Stomach (tissue), 9 donors: ENCODE data around the gene CD3E. TPM values are rescaled to one million over a fixed set of nuclear protein-coding genes. Genes with fewer than 3 reads are reported as not detected.

ENCODE experiments used
- DNase-seq, 2 donors: peaks; one replicate each; pipeline versions ENCODE4 v3.0.0 to v3.0.0-alpha.2; 2013 to 2019
- H3K27ac ChIP-seq, 5 donors: fragments of 200-600 bp in 4 of 5; sonication (generic) in 4 of 5; one replicate each; pipeline ENCODE4 v1.5.1; 2013 to 2019; ENCODE audit warnings: mild to moderate bottlenecking in 1 of 5, moderate library complexity in 1 of 5
- H3K27me3 ChIP-seq, 3 donors: fragments of 200-600 bp; sonication (generic); one replicate each; pipeline ENCODE4 v1.5.1; 2017 to 2019; ENCODE audit warnings: mixed run types in 1 of 3
- H3K36me3 ChIP-seq, 4 donors: fragments of 200-600 bp; sonication (generic); 1 replicate in 3 of 4; 2 replicates in 1 of 4; pipeline ENCODE4 v1.5.1; 2016 to 2019
- H3K4me1 ChIP-seq, 4 donors: fragments of 200-600 bp; sonication (generic); one replicate each; pipeline ENCODE4 v1.5.1; 2016 to 2019
- H3K4me3 ChIP-seq, 4 donors: fragments of 200-600 bp; sonication (generic) in 3 of 4; one replicate each; pipeline ENCODE4 v1.5.1; 2016 to 2019; ENCODE audit warnings: mild to moderate bottlenecking in 1 of 4
- H3K9me3 ChIP-seq, 4 donors: fragments of 200-600 bp; sonication (generic); one replicate each; pipeline ENCODE4 v1.5.1; 2016 to 2019
- EP300 ChIP-seq: sonication (generic); formaldehyde crosslinking; IDR thresholded peaks from one replicate; pipeline ENCODE4 v1.6.1; 2017; ENCODE audit warnings: antibody characterized with exemption
- POLR2A ChIP-seq, 4 donors: fragments of 450-650 bp; IDR thresholded peaks; one replicate each; pipeline ENCODE4 v1.6.1; 2016; ENCODE audit warnings: antibody characterized with exemption in 4 of 4, control low read depth in 2 of 4, mild to moderate bottlenecking in 1 of 4, moderate library complexity in 1 of 4
- POLR2AphosphoS5 ChIP-seq, 3 donors: sonication (generic); formaldehyde crosslinking; IDR thresholded peaks; one replicate each; pipeline ENCODE4 v1.6.1; 2016; ENCODE audit warnings: antibody characterized with exemption in 3 of 3
- WGBS, 5 donors: extraction: QIAGEN DNeasy Blood & Tissue Kit in 3 of 5; methylation state at CpG; one replicate each; pipeline versions ENCODE4 v1.1.5 to v1.1.7; 2013 to 2018; 5-methylcytosine and 5-hydroxymethylcytosine counted together
- intact Hi-C: fragments of 100-400 bp; cut with DNase I; formaldehyde crosslinking; loops from one replicate; pipeline ENCODE4 v1.15.1; 2023; ENCODE audit warnings: low total_unique reads
- polyA plus RNA-seq, 3 donors: library from polyadenylated mRNA; stranded (reverse); fragments of 200-250 nt; gene quantifications; one replicate each; pipeline ENCODE4 v1.2.3, GENCODE V29; 2013
- total RNA-seq, 5 donors: library from RNA; depleted of rRNA; stranded (reverse); fragments of >200 nt; gene quantifications; one replicate each; pipeline versions ENCODE4 v1.1.0 to v1.2.3, GENCODE V29; 2014 to 2016
- TF ChIP-seq, protein P1 (sequence below), 7 experiments: fragments of 450-650 bp in 4 of 7; fragments of 200-600 bp in 3 of 7; sonication (generic) in 3 of 7; IDR thresholded peaks; one replicate each; pipeline ENCODE4 v1.5.1; 2016 to 2019; ENCODE audit warnings: antibody characterized with exemption in 7 of 7, control low read depth in 2 of 7, mild to moderate bottlenecking in 1 of 7
- donor health status: healthy with polysubstance abuse.
- donor health status: Bipolar disorder and iron deficiency.
- donor health status: healthy.

The CD3E gene
- total and polyA plus RNA-seq, 8 donors: 2.3 to 15.8 (median 5.6) TPM; not detected in 2

DNA sequence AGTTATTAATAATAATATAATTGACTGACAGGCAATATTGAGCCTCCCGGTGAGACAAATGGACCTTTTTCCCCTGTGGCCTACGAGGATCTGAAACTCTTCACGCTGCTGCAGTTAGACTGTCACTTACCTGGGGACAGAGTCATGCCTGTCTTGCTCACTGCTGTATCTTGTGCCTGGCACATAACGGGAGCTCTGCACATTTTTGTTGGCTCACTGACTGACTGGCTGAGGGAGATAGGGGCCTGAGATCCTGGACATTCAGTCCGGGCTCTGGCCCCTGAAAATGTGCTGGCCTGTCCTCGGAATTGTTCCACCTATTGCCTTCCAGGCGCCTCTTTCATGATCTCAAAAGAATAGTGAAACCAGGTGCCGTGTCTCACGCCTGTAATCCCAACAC is 38.7 kb downstream of the CD3E start:
- TF ChIP-seq POLR2AphosphoS5 (IDR thresholded peaks at IDR 0.05): no peak
- no peak for TF ChIP-seq POLR2A (IDR thresholded peaks at IDR 0.05)
- TF ChIP-seq EP300: no peak
- TF ChIP-seq, protein P1, sequence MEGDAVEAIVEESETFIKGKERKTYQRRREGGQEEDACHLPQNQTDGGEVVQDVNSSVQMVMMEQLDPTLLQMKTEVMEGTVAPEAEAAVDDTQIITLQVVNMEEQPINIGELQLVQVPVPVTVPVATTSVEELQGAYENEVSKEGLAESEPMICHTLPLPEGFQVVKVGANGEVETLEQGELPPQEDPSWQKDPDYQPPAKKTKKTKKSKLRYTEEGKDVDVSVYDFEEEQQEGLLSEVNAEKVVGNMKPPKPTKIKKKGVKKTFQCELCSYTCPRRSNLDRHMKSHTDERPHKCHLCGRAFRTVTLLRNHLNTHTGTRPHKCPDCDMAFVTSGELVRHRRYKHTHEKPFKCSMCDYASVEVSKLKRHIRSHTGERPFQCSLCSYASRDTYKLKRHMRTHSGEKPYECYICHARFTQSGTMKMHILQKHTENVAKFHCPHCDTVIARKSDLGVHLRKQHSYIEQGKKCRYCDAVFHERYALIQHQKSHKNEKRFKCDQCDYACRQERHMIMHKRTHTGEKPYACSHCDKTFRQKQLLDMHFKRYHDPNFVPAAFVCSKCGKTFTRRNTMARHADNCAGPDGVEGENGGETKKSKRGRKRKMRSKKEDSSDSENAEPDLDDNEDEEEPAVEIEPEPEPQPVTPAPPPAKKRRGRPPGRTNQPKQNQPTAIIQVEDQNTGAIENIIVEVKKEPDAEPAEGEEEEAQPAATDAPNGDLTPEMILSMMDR (IDR thresholded peaks at IDR 0.05): no peak
- Histone ChIP-seq H3K36me3 (no peaks in the 10 kb centered on the region), H3K27ac (peak overlapping the region in 3 of 5 donors; percentile 13 to 42 (median 40)), H3K4me1 (no peaks in the 10 kb centered on the region), H3K9me3 (no peaks in the 10 kb centered on the region), H3K27me3 (peaks cover 0 to 17% (median under 1%) of the 10 kb centered on the region in 3 donors), H3K4me3 (no peak overlapping the region)
- no peak for DNase-seq
- intact Hi-C loops: no loop called here
- 55 to 79% (median 75%) methylated on average over 9 of the region's 9 CpGs for WGBS, 5 donors

DNA sequence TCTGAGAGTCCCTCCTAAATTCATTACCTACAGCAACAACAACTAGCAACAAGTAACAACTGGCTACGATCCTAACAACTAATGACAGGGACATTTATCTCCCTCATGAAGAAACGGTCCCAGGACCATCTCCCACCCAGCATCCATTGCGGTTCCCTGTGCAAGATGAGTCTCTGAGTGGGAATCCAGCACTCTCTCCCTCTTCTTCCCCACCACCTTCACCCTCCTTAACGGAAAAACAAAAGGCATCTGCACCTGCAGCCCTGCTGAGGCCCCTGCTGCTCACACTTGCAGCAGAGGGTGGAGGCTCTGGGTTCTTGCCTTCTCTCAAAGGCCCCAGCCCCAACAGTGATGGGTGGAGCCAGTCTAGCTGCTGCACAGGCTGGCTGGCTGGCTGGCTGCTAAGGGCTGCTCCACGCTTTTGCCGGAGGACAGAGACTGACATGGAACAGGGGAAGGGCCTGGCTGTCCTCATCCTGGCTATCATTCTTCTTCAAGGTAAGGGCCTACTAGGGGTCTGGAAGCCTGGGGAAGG is 39.5 kb downstream of the CD3E start, which contains the start of gene CD3G:
Gene CD3G (plus strand): TSS at position 364 of the 535 bp plus-strand sequence. CDS start 80 bp downstream, at position 444.
- H3K36me3 ChIP-seq: no peaks in the 10 kb centered on the region
- peaks cover 0 to 23% (median 8%) of the 10 kb centered on the region in 3 donors for H3K27me3 ChIP-seq
- DNase-seq: peak; percentile 26 to 54
- WGBS, 5 donors: 61 to 74% (median 69%) methylated on average over 6 of the region's 6 CpGs
- H3K4me1 ChIP-seq: no peaks in the 10 kb centered on the region
- TF ChIP-seq, protein P1 (IDR thresholded peaks at IDR 0.05): no peak
- TF ChIP-seq POLR2A (IDR thresholded peaks at IDR 0.05) (no peak), POLR2AphosphoS5 (IDR thresholded peaks at IDR 0.05) (no peak), EP300 (no peak)
- no peaks in the 10 kb centered on the region for H3K9me3 ChIP-seq
- H3K4me3 ChIP-seq: peak within 1 kb of the TSS; percentile 1 to 26 (median 8)
- intact Hi-C loops: no loop called here
- H3K27ac ChIP-seq: peak within 1 kb of the TSS in 3 of 5 donors; percentile 25 to 54 (median 42)

DNA sequence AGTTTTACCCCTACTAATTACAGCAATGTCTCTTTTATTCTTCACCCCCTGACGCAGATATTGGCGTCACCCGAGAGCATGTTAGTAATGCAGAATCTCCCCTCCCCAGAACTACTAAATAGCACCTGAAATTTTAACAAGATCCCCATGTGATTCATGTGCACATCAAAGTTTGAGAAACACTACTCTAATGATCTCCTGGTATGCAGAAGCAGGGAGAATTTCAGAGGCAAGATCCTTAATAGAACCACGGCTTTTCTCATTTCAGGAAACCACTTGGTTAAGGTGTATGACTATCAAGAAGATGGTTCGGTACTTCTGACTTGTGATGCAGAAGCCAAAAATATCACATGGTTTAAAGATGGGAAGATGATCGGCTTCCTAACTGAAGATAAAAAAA is 44.9 kb downstream of the CD3E start:
- WGBS, 5 donors: 77 to 86% (median 82%) methylated on average over 6 of the region's 6 CpGs
- TF ChIP-seq EP300 (no peak), POLR2AphosphoS5 (IDR thresholded peaks at IDR 0.05) (no peak), POLR2A (IDR thresholded peaks at IDR 0.05) (no peak)
- TF ChIP-seq, protein P1 (IDR thresholded peaks at IDR 0.05): no peak

DNA sequence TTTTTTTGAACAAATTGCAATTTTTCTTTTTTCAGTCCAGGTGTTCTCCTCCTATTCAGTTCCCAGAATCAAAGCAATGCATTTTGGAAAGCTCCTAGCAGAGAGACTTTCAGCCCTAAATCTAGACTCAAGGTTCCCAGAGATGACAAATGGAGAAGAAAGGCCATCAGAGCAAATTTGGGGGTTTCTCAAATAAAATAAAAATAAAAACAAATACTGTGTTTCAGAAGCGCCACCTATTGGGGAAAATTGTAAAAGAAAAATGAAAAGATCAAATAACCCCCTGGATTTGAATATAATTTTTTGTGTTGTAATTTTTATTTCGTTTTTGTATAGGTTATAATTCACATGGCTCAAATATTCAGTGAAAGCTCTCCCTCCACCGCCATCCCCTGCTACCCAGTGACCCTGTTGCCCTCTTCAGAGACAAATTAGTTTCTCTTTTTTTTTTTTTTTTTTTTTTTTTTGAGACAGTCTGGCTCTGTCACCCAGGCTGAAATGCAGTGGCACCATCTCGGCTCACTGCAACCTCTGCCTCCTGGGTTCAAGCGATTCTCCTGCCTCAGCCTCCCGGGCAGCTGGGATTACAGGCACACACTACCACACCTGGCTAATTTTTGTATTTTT is 48.7 kb downstream of the CD3E start:
- TF ChIP-seq, protein P1 (IDR thresholded peaks at IDR 0.05): peak in 3 of 7 experiments; percentile 41 to 47 (median 42)
- no peak for TF ChIP-seq POLR2AphosphoS5 (IDR thresholded peaks at IDR 0.05)
- H3K4me1 ChIP-seq: peaks cover 0 to 7% (median under 1%) of the 10 kb centered on the region in 4 donors
- no peak overlapping the region for H3K27ac ChIP-seq
- peak in 1 of 2 donors; percentile 51 for DNase-seq
- no peaks in the 10 kb centered on the region for H3K9me3 ChIP-seq
- 9 to 20% (median 10%) methylated on average over 5 to 6 of the region's 6 CpGs for WGBS, 5 donors
- intact Hi-C loops: no loop called here
- peaks cover 0 to 14% (median 13%) of the 10 kb centered on the region in 3 donors for H3K27me3 ChIP-seq
- no peaks in the 10 kb centered on the region for H3K36me3 ChIP-seq
- no peak overlapping the region for H3K4me3 ChIP-seq

More for the DNA sequence above, 44.9 kb downstream of the CD3E start:
- intact Hi-C loops: no loop called here
- no peak overlapping the region for H3K27ac ChIP-seq
- DNase-seq: no peak
- H3K9me3 ChIP-seq: no peaks in the 10 kb centered on the region
- H3K36me3 ChIP-seq: no peaks in the 10 kb centered on the region
- peaks cover 0 to 7% (median 0%) of the 10 kb centered on the region in 4 donors for H3K4me1 ChIP-seq
- no peak overlapping the region for H3K4me3 ChIP-seq
- H3K27me3 ChIP-seq: peaks cover 0 to 22% (median 13%) of the 10 kb centered on the region in 3 donors
